ENCODE measurements around the gene SLC39A11.

DNA sequence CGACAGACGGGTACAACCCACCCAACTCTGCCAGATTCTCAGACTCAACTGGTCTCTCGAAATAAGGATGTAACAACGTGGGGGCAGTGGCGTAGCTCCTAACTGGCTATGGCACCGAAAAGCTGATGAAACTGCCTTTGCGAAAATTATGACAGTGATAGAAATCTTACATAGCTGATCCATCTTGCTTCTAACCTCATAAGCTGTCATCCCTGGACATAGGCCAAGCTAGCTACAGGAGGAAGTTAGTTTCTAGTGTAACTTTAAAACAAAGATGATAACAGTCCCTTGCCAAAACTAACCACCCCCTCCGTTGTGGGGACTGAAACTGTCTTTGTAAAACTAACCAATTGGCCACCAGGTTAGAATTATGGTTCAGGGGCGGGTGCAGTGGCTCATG lies 220.1 kb downstream of the SLC39A11 start:
- TF ChIP-seq CREB1 (IDR thresholded peaks at IDR 0.05; ENCODE audit: low read depth) (no peak), RAD21 (IDR thresholded peaks at IDR 0.05; ENCODE audit: low read depth) (no peak), CEBPB (IDR thresholded peaks at IDR 0.05) (no peak), EGR1 (IDR thresholded peaks at IDR 0.05) (no peak), USF1 (IDR thresholded peaks at IDR 0.05) (no peak), TAF1 (IDR thresholded peaks at IDR 0.05; ENCODE audit: low read depth) (no peak), EP300 (IDR thresholded peaks at IDR 0.05; ENCODE audit: borderline replicate concordance) (no peak), TEAD4 (IDR thresholded peaks at IDR 0.05) (no peak), YY1 (IDR thresholded peaks at IDR 0.05; ENCODE audit: low read depth) (no peak), TCF12 (IDR thresholded peaks at IDR 0.05; ENCODE audit: low read depth) (no peak), MAX (IDR thresholded peaks at IDR 0.05) (no peak), REST (IDR thresholded peaks at IDR 0.05; ENCODE audit: low read depth) (no peak), ZBTB7A (IDR thresholded peaks at IDR 0.05; ENCODE audit: low read depth) (no peak)
